ENCODE results near the gene FRMD1.

DNA sequence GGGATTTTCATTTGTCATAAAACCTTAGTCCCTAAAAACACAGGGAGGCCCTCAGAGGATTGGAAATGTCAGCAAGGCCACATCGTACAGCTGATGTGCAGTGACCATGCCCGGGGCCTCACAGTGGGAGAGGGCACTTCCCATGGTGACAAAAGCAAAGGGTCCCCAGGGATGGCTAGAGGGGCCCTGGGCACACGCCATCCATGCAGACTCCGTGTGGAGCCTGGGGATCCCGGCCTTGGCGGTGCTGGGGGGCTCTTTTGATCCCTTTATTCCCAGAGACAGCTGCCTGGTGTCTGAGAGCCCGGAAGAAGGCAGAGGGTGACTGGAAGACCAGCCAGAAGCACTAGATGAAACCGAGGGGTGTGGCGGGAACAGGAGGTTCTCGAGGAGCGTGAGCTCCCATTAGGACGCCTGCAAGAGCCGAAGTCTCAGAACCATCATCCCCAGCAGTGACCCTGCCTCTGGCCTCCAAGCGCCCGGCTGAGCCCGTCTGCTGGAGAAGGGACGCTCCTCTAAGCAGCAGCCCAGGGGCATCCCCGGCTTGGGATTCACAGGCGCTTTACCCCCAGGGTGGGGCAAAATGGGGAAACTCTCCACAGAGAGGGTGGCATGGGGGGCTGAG, 49.1 kb upstream of the FRMD1 start:
- TF ChIP-seq RAD21 (IDR thresholded peaks at IDR 0.05; ENCODE audit: low read depth) (no peak), CTCF (IDR thresholded peaks at IDR 0.05 in 2 of 3, conservative IDR thresholded peaks at IDR 0.05 in 1 of 3; ENCODE audit: borderline replicate concordance in 1 of 3, insufficient read depth in 1 of 3, low read depth in 2 of 3, low read length in 2 of 3) (no peak), ZNF274 (IDR thresholded peaks at IDR 0.05; ENCODE audit: low read depth, low read length) (no peak)

Measured in HCT116 (cell line).